ENCODE measurements around the gene AIDA.
A peak's percentile ranks its signal among the peaks of the same experiment; 100 is the strongest.

The AIDA gene

GRCh38 chr1:222644636-222644980, 67.7 kb downstream of the AIDA start:
- DNase-seq (ENCODE audit: low read depth), result no peak

- DNase-seq (ENCODE audit: low read depth), result peak; percentile 93
Observed at GRCh38 chr1:222643938-222644635, 68.2 kb downstream of the AIDA start.

- DNase-seq (ENCODE audit: low read depth), result no peak
Observed at GRCh38 chr1:222643606-222643937, 68.7 kb downstream of the AIDA start.

- DNase-seq (ENCODE audit: low read depth), result no peak
Observed at GRCh38 chr1:222642468-222642867, 69.8 kb downstream of the AIDA start.

- no peak for DNase-seq (ENCODE audit: low read depth)
Observed at GRCh38 chr1:222641269-222641948, 70.9 kb downstream of the AIDA start.

- no peak for DNase-seq (ENCODE audit: low read depth)
Observed at GRCh38 chr1:222634180-222635013, 77.9 kb downstream of the AIDA start.

- DNase-seq (ENCODE audit: low read depth), result no peak
Observed at GRCh38 chr1:222632749-222633148, 79.5 kb downstream of the AIDA start.

- DNase-seq (ENCODE audit: low read depth), result no peak
Observed at GRCh38 chr1:222631611-222632208, 80.6 kb downstream of the AIDA start.

- no peak for DNase-seq (ENCODE audit: low read depth)
Observed at GRCh38 chr1:222629921-222630535, 82.3 kb downstream of the AIDA start.

- DNase-seq (ENCODE audit: low read depth), result no peak
Observed at GRCh38 chr1:222627232-222627631, 85.1 kb downstream of the AIDA start.

GRCh38 chr1:222624214-222624613, 88.1 kb downstream of the AIDA start:
- DNase-seq (ENCODE audit: low read depth), result no peak

- no peak for DNase-seq (ENCODE audit: low read depth)
Observed at GRCh38 chr1:222623458-222623857, 88.8 kb downstream of the AIDA start.

- no peak for DNase-seq (ENCODE audit: low read depth)
Observed at GRCh38 chr1:222622765-222623164, 89.5 kb downstream of the AIDA start.

GRCh38 chr1:222620566-222620965, 91.7 kb downstream of the AIDA start:
- no peak for DNase-seq (ENCODE audit: low read depth)

- DNase-seq (ENCODE audit: low read depth), result no peak
Observed at GRCh38 chr1:222618880-222619596, 93.3 kb downstream of the AIDA start.

All from stimulated activated CD8-positive, alpha-beta memory T cell treated with anti-CD3 and anti-CD28 coated beads, Interleukin-7, amount 100 ng/mL, for 24 hours (primary cell).